Measurements from ENCODE around the gene ARHGAP8. TPM values are rescaled to one million over a fixed set of nuclear protein-coding genes. Genes with fewer than 3 reads are reported as not detected.

ARHGAP8 gene
- polyA plus RNA-seq, 2 of the 4 experiments (the other 2 are of a cell fraction) = 1.2 to 3.8 TPM

DNA sequence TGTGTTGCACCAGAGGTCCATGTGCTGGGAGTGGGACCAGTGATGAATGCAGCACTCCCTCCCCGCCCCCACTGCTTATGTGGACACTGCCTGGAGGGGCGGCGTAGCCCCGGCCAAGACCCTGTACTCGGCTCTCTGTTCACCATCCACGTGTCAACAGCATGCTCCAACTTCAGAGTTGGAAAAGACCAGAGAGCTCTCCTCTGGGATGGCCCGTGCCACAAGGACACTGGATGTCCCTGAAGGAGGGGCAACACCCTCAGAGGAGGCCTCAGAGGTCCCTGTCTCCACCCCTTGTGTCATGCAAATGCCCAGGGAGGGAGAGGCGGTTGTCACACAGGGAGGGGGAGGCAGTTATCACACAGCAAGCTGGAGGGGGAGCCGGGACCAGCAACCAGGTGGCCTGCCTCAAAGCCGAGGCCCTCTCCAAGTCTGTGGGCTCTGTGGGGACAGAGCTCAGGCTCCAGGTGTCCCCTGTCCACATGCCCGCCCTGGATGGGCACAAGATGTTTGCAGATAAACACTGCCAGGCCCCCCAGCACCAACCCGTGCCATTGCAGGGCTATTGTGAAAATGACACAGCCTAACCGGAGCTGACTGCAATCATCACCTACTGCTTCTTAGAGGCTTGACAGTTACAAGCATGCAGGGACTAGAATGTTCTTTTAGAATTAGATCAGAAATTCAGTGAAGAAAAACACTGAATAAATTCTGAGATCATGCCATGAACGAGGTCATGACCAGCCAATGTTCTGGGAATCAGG, 136.3 kb downstream of the ARHGAP8 start:
- Histone ChIP-seq H3K4me1 (no peaks in the 10 kb centered on the region), H3K27ac (no peak overlapping the region), H3K4me3 (no peak overlapping the region), H3K9me3 (no peaks in the 10 kb centered on the region), H3K4me2 (no peak overlapping the region)
- ChIA-PET CTCF (no interaction called here), POLR2A (no interaction called here)
- ATAC-seq = no peak
- WGBS (ENCODE audit: missing lambda C conversion rate) = 66% methylated on average over 11 of the region's 14 CpGs
- DNase-seq (ENCODE audit: low read depth in 1 of 2, low spot score in 1 of 2) = no peak
- no peak for TF ChIP-seq NR3C1 (IDR thresholded peaks at IDR 0.05)
- TF ChIP-seq CBX8 (IDR thresholded peaks at IDR 0.05) = no peak
- no peak for TF ChIP-seq BHLHE40 (IDR thresholded peaks at IDR 0.05; ENCODE audit: low read depth, low read length)
- no peak for TF ChIP-seq SREBF2 (IDR thresholded peaks at IDR 0.05)
- TF ChIP-seq EP300 (IDR thresholded peaks at IDR 0.05) = no peak
- no peak for TF ChIP-seq RNF2 (IDR thresholded peaks at IDR 0.05; ENCODE audit: borderline replicate concordance, low read depth)
- no peak for TF ChIP-seq MAZ (IDR thresholded peaks at IDR 0.05; ENCODE audit: borderline replicate concordance, low read depth, low read length)
- TF ChIP-seq, protein P1, sequence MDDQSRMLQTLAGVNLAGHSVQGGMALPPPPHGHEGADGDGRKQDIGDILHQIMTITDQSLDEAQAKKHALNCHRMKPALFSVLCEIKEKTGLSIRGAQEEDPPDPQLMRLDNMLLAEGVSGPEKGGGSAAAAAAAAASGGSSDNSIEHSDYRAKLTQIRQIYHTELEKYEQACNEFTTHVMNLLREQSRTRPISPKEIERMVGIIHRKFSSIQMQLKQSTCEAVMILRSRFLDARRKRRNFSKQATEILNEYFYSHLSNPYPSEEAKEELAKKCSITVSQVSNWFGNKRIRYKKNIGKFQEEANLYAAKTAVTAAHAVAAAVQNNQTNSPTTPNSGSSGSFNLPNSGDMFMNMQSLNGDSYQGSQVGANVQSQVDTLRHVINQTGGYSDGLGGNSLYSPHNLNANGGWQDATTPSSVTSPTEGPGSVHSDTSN (IDR thresholded peaks at IDR 0.05) = no peak
- no peak for TF ChIP-seq RARB (CRISPR knock-in tag; IDR thresholded peaks at IDR 0.05)
- no peak for TF ChIP-seq ESRRA (IDR thresholded peaks at IDR 0.05; ENCODE audit: borderline replicate concordance, low read length)
- TF ChIP-seq POLR2AphosphoS2 (conservative IDR thresholded peaks at IDR 0.05; ENCODE audit: low read length) = no peak
- TF ChIP-seq EHMT2 (IDR thresholded peaks at IDR 0.05; ENCODE audit: low read depth) = no peak
- TF ChIP-seq CHD4 (IDR thresholded peaks at IDR 0.05; ENCODE audit: borderline replicate concordance) = no peak
- no peak for TF ChIP-seq MAFK (IDR thresholded peaks at IDR 0.05; ENCODE audit: partially characterized antibody)
- TF ChIP-seq NFE2L2 (conservative IDR thresholded peaks at IDR 0.05; ENCODE audit: low read length) = no peak
- TF ChIP-seq, protein P2, sequence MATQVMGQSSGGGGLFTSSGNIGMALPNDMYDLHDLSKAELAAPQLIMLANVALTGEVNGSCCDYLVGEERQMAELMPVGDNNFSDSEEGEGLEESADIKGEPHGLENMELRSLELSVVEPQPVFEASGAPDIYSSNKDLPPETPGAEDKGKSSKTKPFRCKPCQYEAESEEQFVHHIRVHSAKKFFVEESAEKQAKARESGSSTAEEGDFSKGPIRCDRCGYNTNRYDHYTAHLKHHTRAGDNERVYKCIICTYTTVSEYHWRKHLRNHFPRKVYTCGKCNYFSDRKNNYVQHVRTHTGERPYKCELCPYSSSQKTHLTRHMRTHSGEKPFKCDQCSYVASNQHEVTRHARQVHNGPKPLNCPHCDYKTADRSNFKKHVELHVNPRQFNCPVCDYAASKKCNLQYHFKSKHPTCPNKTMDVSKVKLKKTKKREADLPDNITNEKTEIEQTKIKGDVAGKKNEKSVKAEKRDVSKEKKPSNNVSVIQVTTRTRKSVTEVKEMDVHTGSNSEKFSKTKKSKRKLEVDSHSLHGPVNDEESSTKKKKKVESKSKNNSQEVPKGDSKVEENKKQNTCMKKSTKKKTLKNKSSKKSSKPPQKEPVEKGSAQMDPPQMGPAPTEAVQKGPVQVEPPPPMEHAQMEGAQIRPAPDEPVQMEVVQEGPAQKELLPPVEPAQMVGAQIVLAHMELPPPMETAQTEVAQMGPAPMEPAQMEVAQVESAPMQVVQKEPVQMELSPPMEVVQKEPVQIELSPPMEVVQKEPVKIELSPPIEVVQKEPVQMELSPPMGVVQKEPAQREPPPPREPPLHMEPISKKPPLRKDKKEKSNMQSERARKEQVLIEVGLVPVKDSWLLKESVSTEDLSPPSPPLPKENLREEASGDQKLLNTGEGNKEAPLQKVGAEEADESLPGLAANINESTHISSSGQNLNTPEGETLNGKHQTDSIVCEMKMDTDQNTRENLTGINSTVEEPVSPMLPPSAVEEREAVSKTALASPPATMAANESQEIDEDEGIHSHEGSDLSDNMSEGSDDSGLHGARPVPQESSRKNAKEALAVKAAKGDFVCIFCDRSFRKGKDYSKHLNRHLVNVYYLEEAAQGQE (IDR thresholded peaks at IDR 0.05) = no peak
- TF ChIP-seq KDM1A (IDR thresholded peaks at IDR 0.05; ENCODE audit: low read depth) = no peak
- no peak for TF ChIP-seq RAD21 (conservative IDR thresholded peaks at IDR 0.05 in 1 of 2, IDR thresholded peaks at IDR 0.05 in 1 of 2)
- no peak for FAIRE-seq

DNA sequence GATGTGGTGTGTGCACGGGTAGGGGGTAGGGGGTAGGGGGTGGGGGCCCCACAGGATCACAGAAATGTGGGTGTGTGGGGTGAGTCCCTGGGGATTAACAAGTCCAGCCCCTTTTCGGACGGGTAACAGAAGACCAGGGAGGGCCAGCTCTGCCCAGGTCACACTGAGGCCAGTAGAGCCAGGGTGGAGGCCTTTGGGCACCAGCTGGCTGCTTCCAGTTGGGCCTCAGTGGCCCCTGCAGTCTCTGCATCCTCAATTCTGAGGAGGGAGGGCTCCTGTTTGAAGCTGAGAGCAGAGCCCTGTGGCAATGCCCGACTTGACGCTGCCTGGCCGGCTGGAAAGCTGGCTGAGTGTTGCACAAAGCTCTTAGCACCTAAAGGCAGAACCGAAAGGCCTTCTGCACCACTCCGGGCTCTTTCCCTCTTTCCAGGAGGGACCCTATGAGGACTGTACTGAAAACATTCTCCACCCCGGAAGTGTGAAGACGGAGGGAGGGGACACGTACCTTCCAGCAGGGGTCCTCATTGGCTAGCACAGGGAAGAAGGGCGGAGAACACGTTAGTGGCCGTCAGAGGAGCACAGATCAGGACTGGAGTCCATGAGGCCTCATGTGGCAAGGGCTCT, 137.0 kb downstream of the ARHGAP8 start:
- Histone ChIP-seq H3K4me1 (no peaks in the 10 kb centered on the region), H3K4me2 (no peak overlapping the region), H3K27ac (no peak overlapping the region), H3K4me3 (no peak overlapping the region), H3K9me3 (no peaks in the 10 kb centered on the region)
- whole genome bisulfite sequencing (ENCODE audit: missing lambda C conversion rate) = 88% methylated on average over 9 of the region's 14 CpGs
- no peak for ATAC-seq
- ChIA-PET CTCF (no interaction called here), POLR2A (no interaction called here)
- TF ChIP-seq, protein P3, sequence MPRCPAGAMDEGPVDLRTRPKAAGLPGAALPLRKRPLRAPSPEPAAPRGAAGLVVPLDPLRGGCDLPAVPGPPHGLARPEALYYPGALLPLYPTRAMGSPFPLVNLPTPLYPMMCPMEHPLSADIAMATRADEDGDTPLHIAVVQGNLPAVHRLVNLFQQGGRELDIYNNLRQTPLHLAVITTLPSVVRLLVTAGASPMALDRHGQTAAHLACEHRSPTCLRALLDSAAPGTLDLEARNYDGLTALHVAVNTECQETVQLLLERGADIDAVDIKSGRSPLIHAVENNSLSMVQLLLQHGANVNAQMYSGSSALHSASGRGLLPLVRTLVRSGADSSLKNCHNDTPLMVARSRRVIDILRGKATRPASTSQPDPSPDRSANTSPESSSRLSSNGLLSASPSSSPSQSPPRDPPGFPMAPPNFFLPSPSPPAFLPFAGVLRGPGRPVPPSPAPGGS (IDR thresholded peaks at IDR 0.05) = no peak
- peak in 1 of 2 experiments; percentile 13; a peak in 1 of 5 replicates for TF ChIP-seq RAD21 (conservative IDR thresholded peaks at IDR 0.05 in 1 of 2, IDR thresholded peaks at IDR 0.05 in 1 of 2)
- no peak for FAIRE-seq
- DNase-seq (ENCODE audit: low read depth in 1 of 2, low spot score in 1 of 2) = no peak

Measured in A549 (cell line).